H1 (cell line): ENCODE measurements around the gene SPTBN4. TPM values are rescaled to one million over a fixed set of nuclear protein-coding genes. Genes with fewer than 3 reads are reported as not detected.
A peak's percentile ranks its signal among the peaks of the same experiment; 100 is the strongest.

Source experiments
- CEBPB ChIP-seq: IDR thresholded peaks from 2 replicates; pipeline ENCODE4 v1.6.1; 2012; ENCODE audit warnings: low read depth, low read length
- CREB1 ChIP-seq: IDR thresholded peaks from 2 replicates; pipeline ENCODE4 v1.6.1; 2012; ENCODE audit warnings: inconsistent platforms
- EZH2 ChIP-seq: fragments of 200-600 bp; sonication (generic); IDR thresholded peaks from 2 replicates; pipeline ENCODE4 v1.7.1; 2012; ENCODE audit warnings: low read depth, mild to moderate bottlenecking, moderate library complexity, low read length, inconsistent platforms; ENCODE audit not compliant: severe bottlenecking
- GABPA ChIP-seq: IDR thresholded peaks from 2 replicates; pipeline ENCODE4 v1.6.1; 2011; ENCODE audit warnings: mild to moderate bottlenecking, low read length, moderate library complexity, borderline replicate concordance; ENCODE audit not compliant: insufficient read depth
- NANOG ChIP-seq: IDR thresholded peaks from 2 replicates; pipeline ENCODE4 v1.6.1; 2011; ENCODE audit warnings: low read length, low read depth, mild to moderate bottlenecking, inconsistent platforms; ENCODE audit not compliant: insufficient read depth, poor library complexity, severe bottlenecking
- POLR2AphosphoS5 ChIP-seq: IDR thresholded peaks from 2 replicates; pipeline ENCODE4 v1.6.1; 2011; ENCODE audit warnings: low read depth, low read length
- RXRA ChIP-seq: IDR thresholded peaks from 2 replicates; pipeline ENCODE4 v1.6.1; 2011; ENCODE audit warnings: low read depth, mild to moderate bottlenecking, low read length, moderate library complexity; ENCODE audit not compliant: insufficient read depth
- SP4 ChIP-seq: IDR thresholded peaks from 2 replicates; pipeline ENCODE4 v1.6.1; 2012; ENCODE audit warnings: low read length, inconsistent platforms
- SRF ChIP-seq: IDR thresholded peaks from 2 replicates; pipeline ENCODE4 v1.6.1; 2011; ENCODE audit warnings: mild to moderate bottlenecking, low read depth, low read length, moderate library complexity
- ZNF274 ChIP-seq: IDR thresholded peaks from 2 replicates; pipeline ENCODE4 v1.7.0; 2012; ENCODE audit warnings: low read length, borderline replicate concordance; ENCODE audit errors: extremely low read depth
- polyA plus RNA-seq, 7 experiments: library from polyadenylated mRNA; depleted of rRNA in 3 of 7; stranded (reverse) in 5 of 7; unstranded in 2 of 7; fragments of >200 nt in 5 of 7; fragments of 200-250 nt in 2 of 7; gene quantifications; 1 replicate in 5 of 7; 2 replicates in 1 of 7; 4 replicates in 1 of 7; pipeline versions ENCODE4 v1.2.1 to v1.2.3, GENCODE V29; 2011 to 2013; ENCODE audit warnings: missing spikeins in 2 of 7, mixed read lengths in 2 of 7
- total RNA-seq: library from RNA; stranded (reverse); fragmentation: NEBNext Ultra II Directional; extraction: Animal tissue kit (Norgen Biotek cat#: 25700); gene quantifications from 2 replicates; pipeline ENCODE4 v1.2.1, GENCODE V29; 2021
- TF ChIP-seq, protein P1 (sequence below): fragments of 300-600 bp; sonication (generic); IDR thresholded peaks from 2 replicates; pipeline ENCODE4 v1.7.1; 2012; ENCODE audit warnings: low read length, moderate library complexity, mild to moderate bottlenecking, inconsistent platforms; ENCODE audit not compliant: insufficient replicate concordance

The SPTBN4 gene
- total and polyA plus RNA-seq, 2 of the 8 experiments (the other 6 are each of a cell fraction or from before 2014, with no cell fraction given), result 1.9 to 3.0 TPM

DNA sequence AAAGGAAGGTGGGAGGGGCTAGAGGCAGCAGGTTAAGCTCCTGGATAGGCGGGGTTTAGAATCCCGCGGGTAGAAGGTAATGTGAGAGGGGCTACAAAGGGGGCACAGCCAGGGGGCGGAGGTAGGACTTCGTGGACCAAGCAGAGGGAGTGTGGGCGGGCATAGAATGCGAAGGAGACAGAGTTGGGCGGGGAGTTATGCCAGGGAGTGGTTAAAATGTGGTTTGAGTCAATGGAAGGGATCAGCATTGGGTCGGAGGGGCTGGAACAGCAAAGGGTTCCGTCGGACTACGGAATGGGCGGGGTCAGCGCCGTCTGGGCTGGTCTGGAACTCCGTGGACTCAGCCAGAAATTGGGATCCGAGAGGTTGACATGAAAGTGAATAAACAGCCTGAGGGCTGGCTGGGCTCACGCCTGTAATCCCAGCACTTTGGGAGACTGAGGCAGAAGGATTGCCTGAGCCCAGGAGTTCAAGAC lies 137.4 kb downstream of the SPTBN4 start (continued):
- TF ChIP-seq SRF, result no peak
- no peak for TF ChIP-seq GABPA
- TF ChIP-seq EZH2, result no peak
- no peak for TF ChIP-seq ZNF274
- TF ChIP-seq RXRA, result no peak
- TF ChIP-seq SP4, result no peak; the same call in 1 of the 2 replicates
- TF ChIP-seq CEBPB, result no peak
- TF ChIP-seq, protein P1, sequence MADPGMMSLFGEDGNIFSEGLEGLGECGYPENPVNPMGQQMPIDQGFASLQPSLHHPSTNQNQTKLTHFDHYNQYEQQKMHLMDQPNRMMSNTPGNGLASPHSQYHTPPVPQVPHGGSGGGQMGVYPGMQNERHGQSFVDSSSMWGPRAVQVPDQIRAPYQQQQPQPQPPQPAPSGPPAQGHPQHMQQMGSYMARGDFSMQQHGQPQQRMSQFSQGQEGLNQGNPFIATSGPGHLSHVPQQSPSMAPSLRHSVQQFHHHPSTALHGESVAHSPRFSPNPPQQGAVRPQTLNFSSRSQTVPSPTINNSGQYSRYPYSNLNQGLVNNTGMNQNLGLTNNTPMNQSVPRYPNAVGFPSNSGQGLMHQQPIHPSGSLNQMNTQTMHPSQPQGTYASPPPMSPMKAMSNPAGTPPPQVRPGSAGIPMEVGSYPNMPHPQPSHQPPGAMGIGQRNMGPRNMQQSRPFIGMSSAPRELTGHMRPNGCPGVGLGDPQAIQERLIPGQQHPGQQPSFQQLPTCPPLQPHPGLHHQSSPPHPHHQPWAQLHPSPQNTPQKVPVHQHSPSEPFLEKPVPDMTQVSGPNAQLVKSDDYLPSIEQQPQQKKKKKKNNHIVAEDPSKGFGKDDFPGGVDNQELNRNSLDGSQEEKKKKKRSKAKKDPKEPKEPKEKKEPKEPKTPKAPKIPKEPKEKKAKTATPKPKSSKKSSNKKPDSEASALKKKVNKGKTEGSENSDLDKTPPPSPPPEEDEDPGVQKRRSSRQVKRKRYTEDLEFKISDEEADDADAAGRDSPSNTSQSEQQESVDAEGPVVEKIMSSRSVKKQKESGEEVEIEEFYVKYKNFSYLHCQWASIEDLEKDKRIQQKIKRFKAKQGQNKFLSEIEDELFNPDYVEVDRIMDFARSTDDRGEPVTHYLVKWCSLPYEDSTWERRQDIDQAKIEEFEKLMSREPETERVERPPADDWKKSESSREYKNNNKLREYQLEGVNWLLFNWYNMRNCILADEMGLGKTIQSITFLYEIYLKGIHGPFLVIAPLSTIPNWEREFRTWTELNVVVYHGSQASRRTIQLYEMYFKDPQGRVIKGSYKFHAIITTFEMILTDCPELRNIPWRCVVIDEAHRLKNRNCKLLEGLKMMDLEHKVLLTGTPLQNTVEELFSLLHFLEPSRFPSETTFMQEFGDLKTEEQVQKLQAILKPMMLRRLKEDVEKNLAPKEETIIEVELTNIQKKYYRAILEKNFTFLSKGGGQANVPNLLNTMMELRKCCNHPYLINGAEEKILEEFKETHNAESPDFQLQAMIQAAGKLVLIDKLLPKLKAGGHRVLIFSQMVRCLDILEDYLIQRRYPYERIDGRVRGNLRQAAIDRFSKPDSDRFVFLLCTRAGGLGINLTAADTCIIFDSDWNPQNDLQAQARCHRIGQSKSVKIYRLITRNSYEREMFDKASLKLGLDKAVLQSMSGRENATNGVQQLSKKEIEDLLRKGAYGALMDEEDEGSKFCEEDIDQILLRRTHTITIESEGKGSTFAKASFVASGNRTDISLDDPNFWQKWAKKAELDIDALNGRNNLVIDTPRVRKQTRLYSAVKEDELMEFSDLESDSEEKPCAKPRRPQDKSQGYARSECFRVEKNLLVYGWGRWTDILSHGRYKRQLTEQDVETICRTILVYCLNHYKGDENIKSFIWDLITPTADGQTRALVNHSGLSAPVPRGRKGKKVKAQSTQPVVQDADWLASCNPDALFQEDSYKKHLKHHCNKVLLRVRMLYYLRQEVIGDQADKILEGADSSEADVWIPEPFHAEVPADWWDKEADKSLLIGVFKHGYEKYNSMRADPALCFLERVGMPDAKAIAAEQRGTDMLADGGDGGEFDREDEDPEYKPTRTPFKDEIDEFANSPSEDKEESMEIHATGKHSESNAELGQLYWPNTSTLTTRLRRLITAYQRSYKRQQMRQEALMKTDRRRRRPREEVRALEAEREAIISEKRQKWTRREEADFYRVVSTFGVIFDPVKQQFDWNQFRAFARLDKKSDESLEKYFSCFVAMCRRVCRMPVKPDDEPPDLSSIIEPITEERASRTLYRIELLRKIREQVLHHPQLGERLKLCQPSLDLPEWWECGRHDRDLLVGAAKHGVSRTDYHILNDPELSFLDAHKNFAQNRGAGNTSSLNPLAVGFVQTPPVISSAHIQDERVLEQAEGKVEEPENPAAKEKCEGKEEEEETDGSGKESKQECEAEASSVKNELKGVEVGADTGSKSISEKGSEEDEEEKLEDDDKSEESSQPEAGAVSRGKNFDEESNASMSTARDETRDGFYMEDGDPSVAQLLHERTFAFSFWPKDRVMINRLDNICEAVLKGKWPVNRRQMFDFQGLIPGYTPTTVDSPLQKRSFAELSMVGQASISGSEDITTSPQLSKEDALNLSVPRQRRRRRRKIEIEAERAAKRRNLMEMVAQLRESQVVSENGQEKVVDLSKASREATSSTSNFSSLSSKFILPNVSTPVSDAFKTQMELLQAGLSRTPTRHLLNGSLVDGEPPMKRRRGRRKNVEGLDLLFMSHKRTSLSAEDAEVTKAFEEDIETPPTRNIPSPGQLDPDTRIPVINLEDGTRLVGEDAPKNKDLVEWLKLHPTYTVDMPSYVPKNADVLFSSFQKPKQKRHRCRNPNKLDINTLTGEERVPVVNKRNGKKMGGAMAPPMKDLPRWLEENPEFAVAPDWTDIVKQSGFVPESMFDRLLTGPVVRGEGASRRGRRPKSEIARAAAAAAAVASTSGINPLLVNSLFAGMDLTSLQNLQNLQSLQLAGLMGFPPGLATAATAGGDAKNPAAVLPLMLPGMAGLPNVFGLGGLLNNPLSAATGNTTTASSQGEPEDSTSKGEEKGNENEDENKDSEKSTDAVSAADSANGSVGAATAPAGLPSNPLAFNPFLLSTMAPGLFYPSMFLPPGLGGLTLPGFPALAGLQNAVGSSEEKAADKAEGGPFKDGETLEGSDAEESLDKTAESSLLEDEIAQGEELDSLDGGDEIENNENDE, result no peak
- no peak for TF ChIP-seq NANOG
- TF ChIP-seq POLR2AphosphoS5, result no peak
- peak; percentile 39; the same call in 1 of the 2 replicates for TF ChIP-seq CREB1
